ENCODE results near the gene RAPGEF4.

Gene RAPGEF4

GRCh38 chr2:172806996-172807395 lies 71.4 kb downstream of the RAPGEF4 start:
- Mint-ChIP-seq H3K4me3 (no peak overlapping the region), H3K27me3 (peaks cover 11% of the 10 kb centered on the region), H3K36me3 (ENCODE audit: low read depth) (no peaks in the 10 kb centered on the region), H3K9me3 (peaks cover 13% of the 10 kb centered on the region), H3K4me1 (ENCODE audit: low read depth) (no peaks in the 10 kb centered on the region), H3K27ac (no peak overlapping the region)
- intact Hi-C loops (cut with micrococcal nuclease): loop anchor here (1.0 kb wide), 1 partner anchor 125 kb away; no protein-coding TSS in a partner anchor

GRCh38 chr2:172808156-172808555 lies 72.5 kb downstream of the RAPGEF4 start:
- intact Hi-C loops (cut with micrococcal nuclease): no loop called here
- Mint-ChIP-seq H3K36me3 (ENCODE audit: low read depth) (no peaks in the 10 kb centered on the region), H3K9me3 (peaks cover 5% of the 10 kb centered on the region), H3K4me3 (no peak overlapping the region), H3K4me1 (ENCODE audit: low read depth) (no peaks in the 10 kb centered on the region), H3K27me3 (peaks cover 14% of the 10 kb centered on the region), H3K27ac (no peak overlapping the region)

GRCh38 chr2:172811027-172811426 lies 75.4 kb downstream of the RAPGEF4 start:
- intact Hi-C loops (cut with micrococcal nuclease): no loop called here
- Mint-ChIP-seq H3K27ac (no peak overlapping the region), H3K9me3 (no peaks in the 10 kb centered on the region), H3K27me3 (peaks cover 17% of the 10 kb centered on the region), H3K36me3 (ENCODE audit: low read depth) (no peaks in the 10 kb centered on the region), H3K4me3 (no peak overlapping the region), H3K4me1 (ENCODE audit: low read depth) (no peaks in the 10 kb centered on the region)

GRCh38 chr2:172812158-172812744 lies 76.6 kb downstream of the RAPGEF4 start:
- Mint-ChIP-seq H3K9me3 (no peaks in the 10 kb centered on the region), H3K27me3 (peaks cover 20% of the 10 kb centered on the region), H3K4me3 (no peak overlapping the region), H3K4me1 (ENCODE audit: low read depth) (no peaks in the 10 kb centered on the region), H3K36me3 (ENCODE audit: low read depth) (no peaks in the 10 kb centered on the region), H3K27ac (no peak overlapping the region)
- intact Hi-C loops (cut with micrococcal nuclease): no loop called here

GRCh38 chr2:172813314-172813888 lies 77.8 kb downstream of the RAPGEF4 start:
- H3K4me1 Mint-ChIP-seq (ENCODE audit: low read depth): no peaks in the 10 kb centered on the region

GRCh38 chr2:172817411-172817810 lies 81.8 kb downstream of the RAPGEF4 start:
- intact Hi-C loops (cut with micrococcal nuclease): no loop called here
- no peaks in the 10 kb centered on the region for H3K4me1 Mint-ChIP-seq (ENCODE audit: low read depth)

More at GRCh38 chr2:172813314-172813888, 77.8 kb downstream of the RAPGEF4 start:
- intact Hi-C loops (cut with micrococcal nuclease): no loop called here
- Mint-ChIP-seq H3K9me3 (no peaks in the 10 kb centered on the region), H3K27ac (no peak overlapping the region), H3K36me3 (ENCODE audit: low read depth) (no peaks in the 10 kb centered on the region), H3K27me3 (peaks cover 20% of the 10 kb centered on the region), H3K4me3 (no peak overlapping the region)

GRCh38 chr2:172819943-172820342 lies 84.3 kb downstream of the RAPGEF4 start:
- Mint-ChIP-seq H3K27ac (no peak overlapping the region), H3K9me3 (no peaks in the 10 kb centered on the region), H3K4me3 (no peak overlapping the region), H3K27me3 (peaks cover 3% of the 10 kb centered on the region), H3K4me1 (ENCODE audit: low read depth) (no peaks in the 10 kb centered on the region), H3K36me3 (ENCODE audit: low read depth) (no peaks in the 10 kb centered on the region)
- intact Hi-C loops (cut with micrococcal nuclease): no loop called here

More at GRCh38 chr2:172817411-172817810, 81.8 kb downstream of the RAPGEF4 start:
- no peak overlapping the region for H3K27ac Mint-ChIP-seq
- H3K36me3 Mint-ChIP-seq (ENCODE audit: low read depth): no peaks in the 10 kb centered on the region
- peaks cover 6% of the 10 kb centered on the region for H3K27me3 Mint-ChIP-seq
- H3K4me3 Mint-ChIP-seq: no peak overlapping the region
- no peaks in the 10 kb centered on the region for H3K9me3 Mint-ChIP-seq

- no peak overlapping the region for H3K4me3 Mint-ChIP-seq
Measured at GRCh38 chr2:172821370-172822338, 86.0 kb downstream of the RAPGEF4 start.

GRCh38 chr2:172822585-172822984 lies 86.9 kb downstream of the RAPGEF4 start:
- Mint-ChIP-seq H3K27ac (no peak overlapping the region), H3K4me1 (ENCODE audit: low read depth) (no peaks in the 10 kb centered on the region), H3K36me3 (ENCODE audit: low read depth) (no peaks in the 10 kb centered on the region), H3K27me3 (no peaks in the 10 kb centered on the region), H3K4me3 (no peak overlapping the region), H3K9me3 (no peaks in the 10 kb centered on the region)
- intact Hi-C loops (cut with micrococcal nuclease): no loop called here

More at GRCh38 chr2:172821370-172822338, 86.0 kb downstream of the RAPGEF4 start:
- Mint-ChIP-seq H3K36me3 (ENCODE audit: low read depth) (no peaks in the 10 kb centered on the region), H3K9me3 (no peaks in the 10 kb centered on the region), H3K27ac (no peak overlapping the region), H3K27me3 (no peaks in the 10 kb centered on the region), H3K4me1 (ENCODE audit: low read depth) (no peaks in the 10 kb centered on the region)
- intact Hi-C loops (cut with micrococcal nuclease): no loop called here

- no peak overlapping the region for H3K27ac Mint-ChIP-seq
- no peaks in the 10 kb centered on the region for H3K27me3 Mint-ChIP-seq
- no peaks in the 10 kb centered on the region for H3K4me1 Mint-ChIP-seq (ENCODE audit: low read depth)
- intact Hi-C loops (cut with micrococcal nuclease): no loop called here
- no peaks in the 10 kb centered on the region for H3K36me3 Mint-ChIP-seq (ENCODE audit: low read depth)
- H3K4me3 Mint-ChIP-seq: no peak overlapping the region
- H3K9me3 Mint-ChIP-seq: no peaks in the 10 kb centered on the region
Measured at GRCh38 chr2:172823261-172823850, 87.7 kb downstream of the RAPGEF4 start.

- no peaks in the 10 kb centered on the region for H3K9me3 Mint-ChIP-seq
- intact Hi-C loops (cut with micrococcal nuclease): no loop called here
- no peaks in the 10 kb centered on the region for H3K4me1 Mint-ChIP-seq (ENCODE audit: low read depth)
- H3K4me3 Mint-ChIP-seq: no peak overlapping the region
- H3K36me3 Mint-ChIP-seq (ENCODE audit: low read depth): no peaks in the 10 kb centered on the region
- H3K27me3 Mint-ChIP-seq: no peaks in the 10 kb centered on the region
- H3K27ac Mint-ChIP-seq: no peak overlapping the region
Measured at GRCh38 chr2:172826522-172826921, 90.9 kb downstream of the RAPGEF4 start.

GRCh38 chr2:172829229-172829628 lies 93.6 kb downstream of the RAPGEF4 start:
- intact Hi-C loops (cut with micrococcal nuclease): no loop called here
- no peak overlapping the region for H3K27ac Mint-ChIP-seq
- peaks cover 7% of the 10 kb centered on the region for H3K27me3 Mint-ChIP-seq
- H3K36me3 Mint-ChIP-seq (ENCODE audit: low read depth): no peaks in the 10 kb centered on the region
- H3K4me3 Mint-ChIP-seq: no peak overlapping the region
- no peaks in the 10 kb centered on the region for H3K4me1 Mint-ChIP-seq (ENCODE audit: low read depth)
- no peaks in the 10 kb centered on the region for H3K9me3 Mint-ChIP-seq

- H3K27ac Mint-ChIP-seq: no peak overlapping the region
- H3K4me1 Mint-ChIP-seq (ENCODE audit: low read depth): no peaks in the 10 kb centered on the region
- H3K27me3 Mint-ChIP-seq: peaks cover 10% of the 10 kb centered on the region
- no peak overlapping the region for H3K4me3 Mint-ChIP-seq
- H3K36me3 Mint-ChIP-seq (ENCODE audit: low read depth): no peaks in the 10 kb centered on the region
- intact Hi-C loops (cut with micrococcal nuclease): no loop called here
- no peaks in the 10 kb centered on the region for H3K9me3 Mint-ChIP-seq
Measured at GRCh38 chr2:172830482-172830881, 94.8 kb downstream of the RAPGEF4 start.

- intact Hi-C loops (cut with micrococcal nuclease): no loop called here
- H3K36me3 Mint-ChIP-seq (ENCODE audit: low read depth): no peaks in the 10 kb centered on the region
- peaks cover 6% of the 10 kb centered on the region for H3K4me1 Mint-ChIP-seq (ENCODE audit: low read depth)
- H3K9me3 Mint-ChIP-seq: no peaks in the 10 kb centered on the region
- H3K27me3 Mint-ChIP-seq: peaks cover 14% of the 10 kb centered on the region
- no peak overlapping the region for H3K4me3 Mint-ChIP-seq
- no peak overlapping the region for H3K27ac Mint-ChIP-seq
Measured at GRCh38 chr2:172833898-172834297, 98.3 kb downstream of the RAPGEF4 start.

Measured in dendritic cell treated with granulocyte-macrophage colony-stimulating factor and Interleukin-4, amounts not matched to agents 40 ng/mL and 50 ng/mL, for 4 days (primary cell).